AG09309 (cell line): ENCODE results near the gene MME.

Experiments used
- DNase-seq: peaks from one replicate; pipeline ENCODE4 v3.0.0-alpha.2; 2010; ENCODE audit warnings: low read depth
- H3K4me3 ChIP-seq: 2 replicates; pipeline ENCODE4 v1.5.1; 2011; ENCODE audit warnings: mild to moderate bottlenecking, low read depth, low read length, moderate library complexity; ENCODE audit not compliant: control insufficient read depth
- TF ChIP-seq, protein P1 (sequence below): IDR thresholded peaks from 2 replicates; pipeline ENCODE4 v1.5.1; 2011; ENCODE audit warnings: mild to moderate bottlenecking, low read depth, low read length, inconsistent platforms; ENCODE audit not compliant: insufficient read depth, control insufficient read depth; ENCODE audit errors: missing control alignments

MME gene

DNA sequence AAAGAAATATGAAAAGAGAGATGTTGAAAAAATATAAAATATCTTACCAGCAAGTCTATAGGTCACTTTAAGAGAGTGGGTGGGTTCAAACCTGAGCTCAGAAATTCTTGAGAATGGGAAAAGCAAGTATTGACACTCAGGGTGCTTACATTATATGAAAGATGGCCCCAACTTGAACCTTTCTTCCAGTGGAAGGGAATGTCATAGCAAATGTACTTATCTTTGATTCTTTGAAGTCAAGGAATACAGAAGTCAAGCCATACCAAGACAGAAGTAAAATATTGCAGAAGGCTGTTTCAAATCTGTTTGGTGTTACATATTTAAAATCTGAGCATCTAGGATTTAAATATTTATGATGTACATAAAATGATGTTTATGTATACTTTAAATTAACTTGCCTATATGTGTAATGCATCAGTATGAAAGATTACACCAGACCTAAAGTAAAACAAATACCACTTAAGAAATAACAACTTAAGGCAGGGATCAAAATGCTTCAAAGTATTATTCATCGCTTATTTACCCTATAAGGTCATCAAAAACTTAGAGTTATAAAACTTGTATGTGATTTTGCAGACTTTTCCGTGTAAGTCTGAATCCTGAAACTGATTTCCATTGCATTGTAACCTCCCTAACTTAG lies 8.7 kb downstream of the MME start:
- H3K4me3 ChIP-seq: no peak overlapping the region
- DNase-seq: no peak
- TF ChIP-seq, protein P1, sequence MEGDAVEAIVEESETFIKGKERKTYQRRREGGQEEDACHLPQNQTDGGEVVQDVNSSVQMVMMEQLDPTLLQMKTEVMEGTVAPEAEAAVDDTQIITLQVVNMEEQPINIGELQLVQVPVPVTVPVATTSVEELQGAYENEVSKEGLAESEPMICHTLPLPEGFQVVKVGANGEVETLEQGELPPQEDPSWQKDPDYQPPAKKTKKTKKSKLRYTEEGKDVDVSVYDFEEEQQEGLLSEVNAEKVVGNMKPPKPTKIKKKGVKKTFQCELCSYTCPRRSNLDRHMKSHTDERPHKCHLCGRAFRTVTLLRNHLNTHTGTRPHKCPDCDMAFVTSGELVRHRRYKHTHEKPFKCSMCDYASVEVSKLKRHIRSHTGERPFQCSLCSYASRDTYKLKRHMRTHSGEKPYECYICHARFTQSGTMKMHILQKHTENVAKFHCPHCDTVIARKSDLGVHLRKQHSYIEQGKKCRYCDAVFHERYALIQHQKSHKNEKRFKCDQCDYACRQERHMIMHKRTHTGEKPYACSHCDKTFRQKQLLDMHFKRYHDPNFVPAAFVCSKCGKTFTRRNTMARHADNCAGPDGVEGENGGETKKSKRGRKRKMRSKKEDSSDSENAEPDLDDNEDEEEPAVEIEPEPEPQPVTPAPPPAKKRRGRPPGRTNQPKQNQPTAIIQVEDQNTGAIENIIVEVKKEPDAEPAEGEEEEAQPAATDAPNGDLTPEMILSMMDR: no peak

DNA sequence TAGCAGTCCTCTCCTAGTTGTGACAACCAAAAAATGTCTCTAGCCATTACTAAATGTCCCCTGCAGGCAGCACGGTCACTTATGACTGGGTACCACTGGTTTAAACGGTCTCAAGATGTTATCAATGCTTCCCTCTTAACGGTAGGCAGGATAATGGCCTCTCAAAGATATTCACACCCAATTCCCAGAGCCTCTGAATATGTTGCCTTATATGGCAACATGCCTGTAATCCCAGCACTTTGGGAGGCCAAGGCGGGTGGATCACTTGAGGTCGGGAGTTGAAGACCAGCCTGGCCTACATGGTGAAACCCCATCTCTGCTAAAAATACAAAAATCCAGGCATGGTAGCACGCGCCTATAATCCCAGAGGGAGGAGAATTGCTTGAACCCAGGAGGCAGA lies 9.4 kb downstream of the MME start:
- TF ChIP-seq, protein P1: no peak
- no peak for DNase-seq
- no peak overlapping the region for H3K4me3 ChIP-seq

DNA sequence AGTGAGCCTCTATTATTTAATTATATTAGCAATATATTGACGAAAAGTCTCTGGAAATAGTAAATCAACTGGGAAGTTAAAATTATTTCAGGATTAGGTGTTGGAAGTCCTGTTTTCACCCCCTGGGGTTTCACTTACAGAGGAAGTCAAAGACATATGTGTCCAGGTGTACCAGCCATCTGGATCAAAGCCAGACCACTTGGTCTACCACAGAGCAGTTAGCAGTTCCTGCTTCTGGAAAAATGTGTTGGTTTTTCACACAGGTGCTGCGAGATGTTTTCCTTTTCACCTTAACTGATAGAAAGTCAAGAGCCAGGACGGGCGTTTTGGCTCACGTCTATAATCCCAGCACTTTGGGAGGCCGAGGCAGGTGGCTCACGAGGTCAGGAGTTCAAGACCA lies 13.1 kb downstream of the MME start:
- TF ChIP-seq, protein P1: no peak
- no peak for DNase-seq
- no peak overlapping the region for H3K4me3 ChIP-seq

DNA sequence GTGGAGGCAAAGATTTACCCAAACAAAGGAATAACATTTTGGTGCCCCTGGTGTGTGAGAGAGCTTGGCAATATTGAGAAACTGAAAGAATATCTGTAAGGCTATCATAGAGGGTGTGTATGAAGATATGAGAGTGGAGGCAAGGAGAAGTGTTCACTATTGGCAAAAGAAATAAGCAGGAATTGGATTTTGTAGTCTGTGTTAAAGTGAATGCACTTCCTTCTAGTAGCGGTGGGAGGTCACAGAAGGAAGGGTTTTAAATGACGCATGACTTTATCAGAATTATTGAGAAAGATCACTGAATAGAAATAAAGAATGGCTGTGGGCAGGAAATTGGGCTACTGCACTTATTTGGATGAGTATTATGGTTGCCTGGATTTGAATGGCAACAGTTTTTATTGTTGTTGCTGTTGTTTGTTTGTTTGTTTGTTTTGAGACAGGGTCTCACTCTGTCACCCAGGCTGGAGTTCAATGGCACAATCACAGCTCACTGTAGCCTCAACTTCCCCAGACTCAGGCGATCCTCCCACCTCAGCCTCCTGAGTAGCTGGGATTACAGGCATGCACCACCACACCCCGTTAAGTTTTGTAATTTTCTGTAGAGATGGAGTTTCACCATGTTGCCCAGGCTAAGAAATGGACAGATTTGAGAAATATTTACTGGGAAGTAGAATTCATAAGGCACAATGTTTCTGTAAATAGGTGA lies 16.3 kb downstream of the MME start:
- DNase-seq: no peak
- TF ChIP-seq, protein P1: no peak

DNA sequence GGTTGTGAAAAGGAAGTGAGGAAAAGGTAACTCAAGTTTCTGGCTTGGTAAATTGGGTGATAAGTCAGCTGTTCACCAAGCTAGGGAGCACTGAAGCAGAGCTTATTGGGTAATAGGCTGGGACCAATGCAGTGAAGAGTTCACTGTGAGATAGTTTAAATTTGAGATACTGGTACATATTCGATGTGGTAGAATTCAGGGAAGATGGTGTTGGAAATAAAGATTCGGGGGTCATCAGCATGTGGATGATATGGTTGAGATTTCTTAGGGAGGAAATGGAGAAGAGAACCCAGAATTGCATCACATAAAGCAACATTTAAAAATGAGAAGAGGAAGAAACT lies 16.9 kb downstream of the MME start:
- H3K4me3 ChIP-seq: no peak overlapping the region
- no peak for DNase-seq
- TF ChIP-seq, protein P1: no peak

More for the DNA sequence above, 16.3 kb downstream of the MME start:
- no peak overlapping the region for H3K4me3 ChIP-seq

DNA sequence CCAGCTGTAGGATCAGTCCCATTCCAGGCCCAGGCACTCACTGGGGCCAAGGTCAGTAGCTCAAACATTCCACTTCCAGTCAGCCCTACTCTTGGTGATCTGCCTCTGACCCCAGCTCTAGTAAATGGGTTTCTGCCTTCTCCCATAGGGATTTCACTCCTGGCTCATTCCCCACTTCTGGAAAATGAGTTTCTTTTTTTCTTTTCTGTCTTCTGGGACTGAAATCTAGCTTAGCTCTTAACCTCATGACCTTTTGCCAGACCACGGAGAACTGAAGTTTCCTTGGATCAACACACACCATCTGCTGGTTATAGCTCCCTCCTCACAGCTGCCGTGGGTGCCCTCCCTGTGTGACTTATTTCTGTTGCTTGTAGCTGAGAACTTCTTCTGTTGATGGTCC lies 21.3 kb downstream of the MME start:
- TF ChIP-seq, protein P1: no peak
- no peak overlapping the region for H3K4me3 ChIP-seq
- peak; percentile 31 for DNase-seq
